ENCODE measurements around the gene CEACAM6.
"Not testable (repeated sequence)": the region's sequence is repeated elsewhere in the genome, so short reads cannot be mapped to it uniquely, and the experiment has no call there.

The CEACAM6 gene

GRCh38 chr19:41748012-41748411 is 7.3 kb upstream of the CEACAM6 start:
- DNase-seq: no peak

GRCh38 chr19:41750248-41751134 is 4.8 kb upstream of the CEACAM6 start:
- not testable (repeated sequence) for DNase-seq

DNA sequence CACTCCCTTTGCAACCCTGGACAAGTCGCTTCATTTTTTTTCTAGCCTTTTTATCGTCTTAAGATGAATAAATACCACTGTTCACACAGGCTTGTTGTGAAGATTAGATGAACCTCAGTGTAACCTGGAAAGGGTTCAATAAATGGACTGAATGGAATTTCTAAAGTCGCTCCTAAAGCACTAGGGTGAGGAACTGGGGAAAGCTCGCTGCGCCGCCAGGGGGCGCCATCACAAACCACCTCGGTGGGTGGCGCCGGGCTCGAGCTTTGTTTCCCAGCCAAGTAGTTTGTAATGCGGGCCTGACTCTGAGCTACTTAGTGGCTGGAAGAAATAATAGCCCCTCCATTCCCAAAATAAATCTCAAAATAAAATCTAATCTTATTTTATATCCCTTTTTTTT is 2.2 kb upstream of the CEACAM6 start:
- DNase-seq: peak; percentile 63

DNA sequence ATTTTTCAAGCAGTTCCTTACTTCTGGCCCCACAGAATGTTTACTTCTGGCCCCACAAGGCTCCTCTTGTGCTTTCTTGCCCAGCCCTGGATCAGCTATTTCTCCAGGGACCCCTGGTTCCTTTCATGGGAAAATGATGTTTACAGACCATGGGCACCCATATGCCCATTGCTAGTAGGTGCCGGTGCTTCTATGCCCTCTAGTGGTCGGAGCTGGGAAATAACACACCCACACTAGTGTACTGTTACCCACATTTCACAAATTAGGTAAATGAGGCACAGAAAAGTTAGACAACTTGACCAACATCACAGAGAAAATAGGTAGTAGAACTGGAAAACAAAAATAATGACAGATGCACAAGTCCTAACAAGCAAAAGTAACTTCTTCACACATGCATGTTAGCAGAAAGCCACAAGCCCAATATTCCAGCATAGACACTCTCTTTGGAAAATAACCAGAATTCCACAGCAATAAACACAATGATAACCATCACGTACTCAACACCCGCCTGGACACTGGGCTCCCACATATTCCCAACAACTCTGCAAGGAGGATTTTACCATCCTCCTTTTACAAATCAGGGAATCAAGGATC is 1.3 kb upstream of the CEACAM6 start:
- DNase-seq: peak; percentile 52

DNA sequence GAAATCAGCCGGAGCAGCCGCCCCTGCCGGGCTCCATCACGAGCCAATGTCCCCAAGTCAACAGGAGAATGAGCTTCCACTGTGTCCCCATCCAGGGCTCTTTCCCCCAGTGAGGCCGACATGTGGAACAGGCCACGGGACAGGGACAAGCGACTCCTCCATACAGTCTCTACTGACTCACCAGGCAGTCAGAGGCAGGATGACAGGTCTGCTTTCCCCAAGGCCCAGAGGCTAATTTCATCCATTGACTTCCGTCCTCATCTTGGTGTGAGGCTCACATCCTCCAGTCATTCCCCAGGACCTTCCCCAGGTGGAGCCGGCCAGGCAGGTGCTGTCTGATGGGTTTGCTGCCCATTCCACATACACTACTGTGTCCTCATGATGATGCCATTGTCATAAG is 3.5 kb downstream of the CEACAM6 start:
- DNase-seq: no peak

GRCh38 chr19:41767115-41767514 is 11.8 kb downstream of the CEACAM6 start:
- no peak for DNase-seq

DNA sequence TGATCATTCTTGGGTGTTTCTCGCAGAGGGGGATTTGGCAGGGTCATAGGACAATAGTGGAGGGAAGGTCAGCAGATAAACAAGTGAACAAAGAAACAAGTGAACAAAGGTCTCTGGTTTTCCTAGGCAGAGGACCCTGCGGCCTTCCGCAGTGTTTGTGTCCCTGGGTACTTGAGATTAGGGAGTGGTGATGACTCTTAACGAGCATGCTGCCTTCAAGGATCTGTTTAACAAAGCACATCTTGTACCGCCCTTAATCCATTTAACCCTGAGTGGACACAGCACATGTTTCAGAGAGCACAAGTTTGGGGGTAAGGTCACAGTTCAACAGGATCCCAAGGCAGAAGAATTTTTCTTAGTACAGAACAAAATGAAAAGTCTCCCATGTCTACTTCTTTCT is 12.8 kb downstream of the CEACAM6 start:
- DNase-seq: not testable (repeated sequence)

- DNase-seq: no peak
Measured at GRCh38 chr19:41769608-41770007, 14.3 kb downstream of the CEACAM6 start.

GRCh38 chr19:41771410-41771809 is 16.1 kb downstream of the CEACAM6 start:
- no peak for DNase-seq

DNA sequence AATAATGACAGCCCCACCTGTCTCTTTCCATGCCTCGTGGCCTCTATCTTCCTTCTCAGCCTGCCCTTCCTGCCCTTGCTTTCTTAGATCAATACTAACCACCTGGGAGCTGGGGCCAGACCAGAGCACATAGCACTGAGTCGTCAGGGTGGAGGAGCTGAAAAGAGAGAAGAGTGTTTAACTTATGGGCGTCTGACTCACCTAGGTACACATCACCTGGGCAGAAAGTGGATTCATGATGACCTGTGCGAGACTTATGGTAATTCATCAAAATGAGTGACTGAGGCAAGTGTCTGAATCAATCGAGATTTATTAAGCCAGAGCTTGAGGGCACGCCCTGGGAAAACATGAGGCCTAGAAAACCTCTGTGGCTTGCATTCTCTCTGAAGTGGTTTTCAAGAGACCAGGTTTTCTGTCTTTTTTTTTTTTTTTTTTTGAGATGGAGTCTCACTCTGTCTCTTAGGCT is 19.2 kb downstream of the CEACAM6 start:
- peak; percentile 32 for DNase-seq

DNA sequence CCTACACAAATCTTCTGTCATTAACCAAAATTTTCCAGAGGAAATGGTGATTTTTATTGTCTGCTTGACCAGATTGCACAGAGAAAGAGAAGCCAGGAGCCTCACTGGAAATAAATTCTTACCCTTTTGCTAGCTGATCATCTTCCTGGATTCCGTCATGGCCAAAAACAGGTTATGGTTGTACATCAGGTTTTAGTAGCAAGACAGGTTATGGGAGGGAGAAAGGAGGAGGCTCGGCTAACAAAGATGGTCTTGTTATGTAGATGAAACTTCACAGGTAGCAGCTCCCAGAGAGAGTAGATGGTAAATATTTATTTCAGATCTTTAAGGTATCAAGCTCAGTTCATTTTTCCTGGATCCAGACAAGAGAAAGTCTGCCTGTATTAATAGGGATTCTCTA is 21.4 kb downstream of the CEACAM6 start:
- DNase-seq: no peak

DNA sequence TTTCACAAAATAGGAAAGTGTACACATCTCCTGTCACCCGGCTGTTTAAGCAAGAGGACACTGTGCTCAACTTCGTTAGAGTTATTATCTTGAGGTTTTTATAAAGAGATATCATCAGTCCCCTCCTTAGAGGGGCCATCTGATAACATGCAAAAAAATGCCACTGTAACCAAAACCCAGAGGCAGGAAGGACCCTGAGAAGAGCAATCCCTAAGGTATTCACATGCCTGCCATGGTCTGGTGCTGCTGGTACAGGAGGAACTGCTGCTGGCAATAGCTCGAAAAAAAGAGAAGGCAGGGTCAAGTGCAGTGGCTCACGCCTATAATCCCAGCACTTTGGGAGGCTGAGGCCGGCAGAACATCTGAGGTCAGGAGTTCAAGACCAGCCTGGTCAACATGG is 28.3 kb downstream of the CEACAM6 start:
- no peak for DNase-seq

- no peak for DNase-seq
Measured at GRCh38 chr19:41784312-41784711, 29.0 kb downstream of the CEACAM6 start.

DNA sequence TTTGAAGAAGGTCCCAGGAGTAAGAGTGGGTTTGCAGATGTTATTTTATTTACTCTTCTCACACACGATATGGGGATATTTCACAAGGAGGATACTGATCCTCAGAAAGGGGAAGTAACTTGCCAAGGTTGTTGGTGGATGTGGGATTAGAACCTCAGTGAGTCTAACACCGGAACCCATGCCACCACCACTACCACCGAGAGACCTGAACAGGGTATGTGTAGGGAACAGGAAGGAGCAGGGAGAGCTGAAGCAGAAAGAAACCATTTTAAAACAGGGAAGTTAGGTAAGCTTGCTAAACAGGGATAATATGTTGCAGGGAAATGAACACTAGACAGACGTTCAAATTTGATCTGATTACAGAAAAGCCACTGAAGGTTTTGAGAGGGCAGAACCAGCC is 29.4 kb downstream of the CEACAM6 start:
- DNase-seq: no peak

GRCh38 chr19:41785653-41786052 is 30.3 kb downstream of the CEACAM6 start:
- DNase-seq: peak; percentile 76

GRCh38 chr19:41787055-41787454 is 31.7 kb downstream of the CEACAM6 start:
- no peak for DNase-seq

- not testable (repeated sequence) for DNase-seq
Measured at GRCh38 chr19:41788518-41788917, 33.2 kb downstream of the CEACAM6 start.

GRCh38 chr19:41789053-41789452 is 33.7 kb downstream of the CEACAM6 start:
- not testable (repeated sequence) for DNase-seq

- peak; percentile 46 for DNase-seq
Measured at GRCh38 chr19:41792513-41793413, 37.4 kb downstream of the CEACAM6 start.

- DNase-seq: no peak
Measured at GRCh38 chr19:41793414-41793727, 38.0 kb downstream of the CEACAM6 start.

- peak; percentile 54 for DNase-seq
Measured at GRCh38 chr19:41795031-41795461, 39.7 kb downstream of the CEACAM6 start.

- no peak for DNase-seq
Measured at GRCh38 chr19:41796362-41796761, 41.0 kb downstream of the CEACAM6 start, which contains the start of gene CEACAM3. CEACAM3 (plus strand) TSS chr19:41796587; CDS start chr19:41796678, 91 bp downstream.

DNA sequence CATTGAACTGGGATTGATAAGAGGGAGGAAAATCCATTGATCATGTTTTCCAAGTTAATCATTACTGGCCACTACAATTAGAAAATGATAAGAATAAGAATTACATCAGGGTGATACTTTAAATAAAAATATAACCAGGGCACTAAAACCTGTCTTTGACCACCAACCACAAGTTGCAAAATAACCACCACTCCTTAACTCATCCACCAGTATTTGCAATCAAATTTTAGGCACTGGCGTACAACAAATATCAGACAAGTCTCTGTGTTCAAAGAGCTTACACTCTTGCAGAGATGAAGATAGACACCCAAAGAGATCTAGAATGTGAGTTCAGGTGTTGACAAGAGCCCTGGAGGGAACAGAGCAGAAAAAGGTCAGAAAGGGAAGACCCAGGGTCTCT is 41.6 kb downstream of the CEACAM6 start:
- DNase-seq: no peak
